ENCODE results near the gene TRIM65. TPM values are rescaled to one million over a fixed set of nuclear protein-coding genes. Genes with fewer than 3 reads are reported as not detected.

TRIM65 gene
- total and polyA plus RNA-seq, 2 of the 13 experiments (the other 11 are each of a cell fraction or from before 2014, with no cell fraction given) = 10.3 to 22.4 TPM

DNA sequence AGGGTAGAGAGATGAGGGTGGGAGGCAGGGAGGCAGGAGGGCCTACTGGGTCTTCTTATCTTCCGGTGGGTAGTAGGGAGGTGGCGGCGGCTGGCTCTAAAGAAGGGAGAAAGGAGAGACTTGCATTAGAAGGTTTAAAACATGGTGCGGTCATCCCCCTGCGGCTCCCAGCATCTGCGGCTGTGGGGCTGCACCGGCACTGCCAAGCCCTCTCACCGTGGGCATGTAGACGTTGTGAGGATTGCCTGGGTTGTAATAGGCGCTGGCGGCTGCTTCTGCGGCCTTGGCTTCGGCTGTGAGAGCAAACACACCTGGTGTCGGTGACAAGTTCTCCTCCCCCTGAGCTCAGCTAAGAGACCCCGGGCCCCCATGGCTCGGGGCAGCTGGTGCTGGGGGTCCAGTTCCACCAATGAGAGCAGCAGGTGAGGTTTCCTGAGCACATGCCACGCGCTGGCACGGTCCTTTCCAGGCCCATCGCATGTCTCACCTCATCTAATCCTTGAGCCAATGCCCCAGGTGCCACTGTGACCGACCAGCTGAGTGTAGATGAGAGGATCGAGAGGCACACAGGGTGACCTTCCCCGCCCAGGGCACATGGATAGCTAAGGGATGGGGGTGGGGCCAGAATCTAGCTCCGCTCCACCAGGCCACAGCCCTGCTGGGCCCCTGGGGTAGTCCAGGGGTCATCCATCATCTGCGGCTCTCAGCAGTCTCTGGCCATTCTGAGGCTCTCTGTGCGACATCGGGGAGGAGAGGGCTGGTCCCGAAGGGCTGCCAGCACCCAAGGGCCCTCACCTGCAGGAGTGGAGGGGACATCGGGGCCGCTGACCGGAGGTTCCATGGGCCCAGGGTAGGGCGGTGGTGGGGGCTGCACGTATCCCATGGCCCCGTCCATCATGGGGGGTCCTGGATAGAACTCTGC lies 49.8 kb downstream of the TRIM65 start (continued):
- TF ChIP-seq, protein P1, sequence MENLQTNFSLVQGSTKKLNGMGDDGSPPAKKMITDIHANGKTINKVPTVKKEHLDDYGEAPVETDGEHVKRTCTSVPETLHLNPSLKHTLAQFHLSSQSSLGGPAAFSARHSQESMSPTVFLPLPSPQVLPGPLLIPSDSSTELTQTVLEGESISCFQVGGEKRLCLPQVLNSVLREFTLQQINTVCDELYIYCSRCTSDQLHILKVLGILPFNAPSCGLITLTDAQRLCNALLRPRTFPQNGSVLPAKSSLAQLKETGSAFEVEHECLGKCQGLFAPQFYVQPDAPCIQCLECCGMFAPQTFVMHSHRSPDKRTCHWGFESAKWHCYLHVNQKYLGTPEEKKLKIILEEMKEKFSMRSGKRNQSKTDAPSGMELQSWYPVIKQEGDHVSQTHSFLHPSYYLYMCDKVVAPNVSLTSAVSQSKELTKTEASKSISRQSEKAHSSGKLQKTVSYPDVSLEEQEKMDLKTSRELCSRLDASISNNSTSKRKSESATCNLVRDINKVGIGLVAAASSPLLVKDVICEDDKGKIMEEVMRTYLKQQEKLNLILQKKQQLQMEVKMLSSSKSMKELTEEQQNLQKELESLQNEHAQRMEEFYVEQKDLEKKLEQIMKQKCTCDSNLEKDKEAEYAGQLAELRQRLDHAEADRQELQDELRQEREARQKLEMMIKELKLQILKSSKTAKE (CRISPR knock-in tag; IDR thresholded peaks at IDR 0.05; ENCODE audit: borderline replicate concordance) = peak; percentile 94
- TF ChIP-seq ASH2L (IDR thresholded peaks at IDR 0.05; ENCODE audit: insufficient read length, low read depth, low read length) = peak; percentile 88
- TF ChIP-seq PPARG (CRISPR knock-in tag; conservative IDR thresholded peaks at IDR 0.05) = no peak
- TF ChIP-seq ATF3 (CRISPR knock-in tag; IDR thresholded peaks at IDR 0.05) = peak; percentile 47
- peak; percentile 88 for TF ChIP-seq ERF (CRISPR knock-in tag; IDR thresholded peaks at IDR 0.05)
- no peak for TF ChIP-seq SIN3B (IDR thresholded peaks at IDR 0.05; ENCODE audit: low read length)
- peak; percentile 69; the same call in 1 of the 2 replicates for TF ChIP-seq JDP2 (CRISPR knock-in tag; IDR thresholded peaks at IDR 0.05; ENCODE audit: borderline replicate concordance)
- no peak for TF ChIP-seq FOXP1 (IDR thresholded peaks at IDR 0.05)
- peak; percentile 73; the same call in 1 of the 2 replicates for TF ChIP-seq FOXP1 (CRISPR knock-in tag; IDR thresholded peaks at IDR 0.05)
- peak; percentile 78 for TF ChIP-seq KLF11 (CRISPR knock-in tag; IDR thresholded peaks at IDR 0.05)
- peak; percentile 72 to 85; a peak in 3 of 4 replicates for TF ChIP-seq KLF16 (CRISPR knock-in tag; IDR thresholded peaks at IDR 0.05)
- TF ChIP-seq JUND (CRISPR knock-in tag; IDR thresholded peaks at IDR 0.05) = peak; percentile 40; the same call in 1 of the 2 replicates
- no peak for TF ChIP-seq ZNF546 (CRISPR knock-in tag; conservative IDR thresholded peaks at IDR 0.05)
- TF ChIP-seq ZBTB7B (CRISPR knock-in tag; IDR thresholded peaks at IDR 0.05) = peak; percentile 99
- no peak for TF ChIP-seq FOXK2 (IDR thresholded peaks at IDR 0.05)
- TF ChIP-seq ZNF263 (CRISPR knock-in tag; IDR thresholded peaks at IDR 0.05) = peak; percentile 82
- TF ChIP-seq, protein P2, sequence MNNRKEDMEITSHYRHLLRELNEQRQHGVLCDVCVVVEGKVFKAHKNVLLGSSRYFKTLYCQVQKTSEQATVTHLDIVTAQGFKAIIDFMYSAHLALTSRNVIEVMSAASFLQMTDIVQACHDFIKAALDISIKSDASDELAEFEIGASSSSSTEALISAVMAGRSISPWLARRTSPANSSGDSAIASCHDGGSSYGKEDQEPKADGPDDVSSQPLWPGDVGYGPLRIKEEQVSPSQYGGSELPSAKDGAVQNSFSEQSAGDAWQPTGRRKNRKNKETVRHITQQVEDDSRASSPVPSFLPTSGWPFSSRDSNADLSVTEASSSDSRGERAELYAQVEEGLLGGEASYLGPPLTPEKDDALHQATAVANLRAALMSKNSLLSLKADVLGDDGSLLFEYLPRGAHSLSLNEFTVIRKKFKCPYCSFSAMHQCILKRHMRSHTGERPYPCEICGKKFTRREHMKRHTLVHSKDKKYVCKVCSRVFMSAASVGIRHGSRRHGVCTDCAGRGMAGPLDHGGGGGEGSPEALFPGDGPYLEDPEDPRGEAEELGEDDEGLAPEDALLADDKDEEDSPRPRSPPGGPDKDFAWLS (CRISPR knock-in tag; IDR thresholded peaks at IDR 0.05; ENCODE audit: borderline replicate concordance) = peak; percentile 91; the same call in 1 of the 2 replicates
- TF ChIP-seq DR1 (CRISPR knock-in tag; IDR thresholded peaks at IDR 0.05) = peak; percentile 60
- TF ChIP-seq FOXK1 (CRISPR knock-in tag; IDR thresholded peaks at IDR 0.05; ENCODE audit: borderline replicate concordance, low read depth) = 0 out of 2 replicates have a peak, but pooled peaks have one; percentile 52
- TF ChIP-seq GPN1 (CRISPR knock-in tag; IDR thresholded peaks at IDR 0.05; ENCODE audit: borderline replicate concordance) = no peak
- TF ChIP-seq, protein P3, sequence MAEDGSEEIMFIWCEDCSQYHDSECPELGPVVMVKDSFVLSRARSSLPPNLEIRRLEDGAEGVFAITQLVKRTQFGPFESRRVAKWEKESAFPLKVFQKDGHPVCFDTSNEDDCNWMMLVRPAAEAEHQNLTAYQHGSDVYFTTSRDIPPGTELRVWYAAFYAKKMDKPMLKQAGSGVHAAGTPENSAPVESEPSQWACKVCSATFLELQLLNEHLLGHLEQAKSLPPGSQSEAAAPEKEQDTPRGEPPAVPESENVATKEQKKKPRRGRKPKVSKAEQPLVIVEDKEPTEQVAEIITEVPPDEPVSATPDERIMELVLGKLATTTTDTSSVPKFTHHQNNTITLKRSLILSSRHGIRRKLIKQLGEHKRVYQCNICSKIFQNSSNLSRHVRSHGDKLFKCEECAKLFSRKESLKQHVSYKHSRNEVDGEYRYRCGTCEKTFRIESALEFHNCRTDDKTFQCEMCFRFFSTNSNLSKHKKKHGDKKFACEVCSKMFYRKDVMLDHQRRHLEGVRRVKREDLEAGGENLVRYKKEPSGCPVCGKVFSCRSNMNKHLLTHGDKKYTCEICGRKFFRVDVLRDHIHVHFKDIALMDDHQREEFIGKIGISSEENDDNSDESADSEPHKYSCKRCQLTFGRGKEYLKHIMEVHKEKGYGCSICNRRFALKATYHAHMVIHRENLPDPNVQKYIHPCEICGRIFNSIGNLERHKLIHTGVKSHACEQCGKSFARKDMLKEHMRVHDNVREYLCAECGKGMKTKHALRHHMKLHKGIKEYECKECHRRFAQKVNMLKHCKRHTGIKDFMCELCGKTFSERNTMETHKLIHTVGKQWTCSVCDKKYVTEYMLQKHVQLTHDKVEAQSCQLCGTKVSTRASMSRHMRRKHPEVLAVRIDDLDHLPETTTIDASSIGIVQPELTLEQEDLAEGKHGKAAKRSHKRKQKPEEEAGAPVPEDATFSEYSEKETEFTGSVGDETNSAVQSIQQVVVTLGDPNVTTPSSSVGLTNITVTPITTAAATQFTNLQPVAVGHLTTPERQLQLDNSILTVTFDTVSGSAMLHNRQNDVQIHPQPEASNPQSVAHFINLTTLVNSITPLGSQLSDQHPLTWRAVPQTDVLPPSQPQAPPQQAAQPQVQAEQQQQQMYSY (CRISPR knock-in tag; IDR thresholded peaks at IDR 0.05) = no peak
- peak; percentile 86 for TF ChIP-seq DPF2 (CRISPR knock-in tag; IDR thresholded peaks at IDR 0.05; ENCODE audit: borderline replicate concordance, low read depth)
- TF ChIP-seq MIXL1 (CRISPR knock-in tag; IDR thresholded peaks at IDR 0.05) = no peak

Data from HepG2 (cell line).